Immature natural killer cell (primary cell): ENCODE data around the gene MRPS2. TPM values are rescaled to one million over a fixed set of nuclear protein-coding genes. Genes with fewer than 3 reads are reported as not detected.

Experiments
- DNase-seq, 3 donors: peaks; one replicate each; pipeline ENCODE4 v3.0.0; 2022; ENCODE audit warnings: mixed read lengths in 1 of 3
- H3K27ac Mint-ChIP-seq, 6 donors: one replicate each; pipeline ENCODE4 v1.8.0; 2020; ENCODE audit warnings: mixed read lengths in 6 of 6, mild to moderate bottlenecking in 5 of 6, inconsistent platforms in 4 of 6, moderate library complexity in 3 of 6
- H3K27me3 Mint-ChIP-seq, 3 donors: one replicate each; pipeline ENCODE4 v1.8.0; 2020 to 2021; ENCODE audit warnings: low read depth in 3 of 3, mild to moderate bottlenecking in 3 of 3, mixed read lengths in 3 of 3, moderate library complexity in 3 of 3, inconsistent platforms in 1 of 3
- H3K36me3 Mint-ChIP-seq, 3 donors: one replicate each; pipeline ENCODE4 v1.8.0; 2020; ENCODE audit warnings: mixed read lengths in 3 of 3, inconsistent platforms in 2 of 3, mild to moderate bottlenecking in 2 of 3
- H3K4me1 Mint-ChIP-seq, 2 donors: one replicate each; pipeline ENCODE4 v1.8.0; 2020; ENCODE audit warnings: inconsistent platforms in 2 of 2, mild to moderate bottlenecking in 2 of 2, mixed read lengths in 2 of 2, moderate library complexity in 1 of 2
- H3K4me3 Mint-ChIP-seq, 5 donors: one replicate each; pipeline ENCODE4 v1.8.0; 2020; ENCODE audit warnings: mild to moderate bottlenecking in 5 of 5, mixed read lengths in 5 of 5, inconsistent platforms in 3 of 5, moderate library complexity in 3 of 5
- H3K9me3 Mint-ChIP-seq, 6 donors: one replicate each; pipeline ENCODE4 v1.8.0; 2020; ENCODE audit warnings: mild to moderate bottlenecking in 6 of 6, mixed read lengths in 6 of 6, inconsistent platforms in 4 of 6, moderate library complexity in 3 of 6
- polyA plus RNA-seq, 3 donors: library from polyadenylated mRNA; unstranded; fragments of 300-500 nt; fragmentation: Illumina TruSeq; gene quantifications; one replicate each; pipeline ENCODE4 v1.2.3, GENCODE V29; 2021

Gene MRPS2
- polyA plus RNA-seq, 3 donors from 2014 or later, result 28.6 to 53.4 (median 32.9) TPM

- H3K27me3 Mint-ChIP-seq, result peaks cover 0 to 12% (median 2%) of the 10 kb centered on the region in 3 donors
- DNase-seq, result no peak
- H3K36me3 Mint-ChIP-seq, result no peaks in the 10 kb centered on the region
- no peak overlapping the region for H3K27ac Mint-ChIP-seq
- H3K9me3 Mint-ChIP-seq, result no peaks in the 10 kb centered on the region
- peaks cover 0 to 6% of the 10 kb centered on the region in 2 donors for H3K4me1 Mint-ChIP-seq
- H3K4me3 Mint-ChIP-seq, result no peak overlapping the region
Observed at GRCh38 chr9:135486267-135487065, 14.0 kb upstream of the MRPS2 start.

- H3K4me1 Mint-ChIP-seq, result no peaks in the 10 kb centered on the region
- H3K27ac Mint-ChIP-seq, result no peak overlapping the region
- no peaks in the 10 kb centered on the region for H3K9me3 Mint-ChIP-seq
- DNase-seq, result no peak
- no peak overlapping the region for H3K4me3 Mint-ChIP-seq
- no peaks in the 10 kb centered on the region for H3K36me3 Mint-ChIP-seq
- H3K27me3 Mint-ChIP-seq, result peaks cover 0 to 6% (median 2%) of the 10 kb centered on the region in 3 donors
Observed at GRCh38 chr9:135487281-135488012, 13.0 kb upstream of the MRPS2 start.

- no peak for DNase-seq
- H3K9me3 Mint-ChIP-seq, result no peaks in the 10 kb centered on the region
- H3K27ac Mint-ChIP-seq, result no peak overlapping the region
- no peaks in the 10 kb centered on the region for H3K36me3 Mint-ChIP-seq
- H3K4me3 Mint-ChIP-seq, result no peak overlapping the region
- no peaks in the 10 kb centered on the region for H3K4me1 Mint-ChIP-seq
- H3K27me3 Mint-ChIP-seq, result peaks cover 0 to 2% (median 2%) of the 10 kb centered on the region in 3 donors
Observed at GRCh38 chr9:135488013-135488330, 12.5 kb upstream of the MRPS2 start.

GRCh38 chr9:135488527-135488926, 12.0 kb upstream of the MRPS2 start:
- H3K36me3 Mint-ChIP-seq, result no peaks in the 10 kb centered on the region
- peaks cover 0 to 2% (median 2%) of the 10 kb centered on the region in 3 donors for H3K27me3 Mint-ChIP-seq
- H3K4me3 Mint-ChIP-seq, result no peak overlapping the region
- H3K27ac Mint-ChIP-seq, result no peak overlapping the region
- DNase-seq, result no peak
- H3K9me3 Mint-ChIP-seq, result no peaks in the 10 kb centered on the region
- H3K4me1 Mint-ChIP-seq, result no peaks in the 10 kb centered on the region

- Mint-ChIP-seq H3K27ac (no peak overlapping the region), H3K4me1 (no peaks in the 10 kb centered on the region), H3K36me3 (no peaks in the 10 kb centered on the region), H3K4me3 (no peak overlapping the region), H3K9me3 (no peaks in the 10 kb centered on the region), H3K27me3 (peaks cover 0 to 2% (median 2%) of the 10 kb centered on the region in 3 donors)
- DNase-seq, result no peak
Observed at GRCh38 chr9:135489188-135489906, 11.1 kb upstream of the MRPS2 start.

- H3K36me3 Mint-ChIP-seq, result no peaks in the 10 kb centered on the region
- no peaks in the 10 kb centered on the region for H3K9me3 Mint-ChIP-seq
- H3K27me3 Mint-ChIP-seq, result peaks cover 0 to 3% (median 1%) of the 10 kb centered on the region in 3 donors
- DNase-seq, result no peak
- H3K27ac Mint-ChIP-seq, result no peak overlapping the region
- H3K4me3 Mint-ChIP-seq, result no peak overlapping the region
- H3K4me1 Mint-ChIP-seq, result no peaks in the 10 kb centered on the region
Observed at GRCh38 chr9:135490166-135490870, 10.2 kb upstream of the MRPS2 start.

GRCh38 chr9:135490980-135491464, 9.5 kb upstream of the MRPS2 start:
- peaks cover 0 to 3% (median 0%) of the 10 kb centered on the region in 3 donors for H3K27me3 Mint-ChIP-seq
- no peaks in the 10 kb centered on the region for H3K4me1 Mint-ChIP-seq
- H3K36me3 Mint-ChIP-seq, result no peaks in the 10 kb centered on the region
- H3K27ac Mint-ChIP-seq, result no peak overlapping the region
- no peak overlapping the region for H3K4me3 Mint-ChIP-seq
- no peaks in the 10 kb centered on the region for H3K9me3 Mint-ChIP-seq
- DNase-seq, result no peak

GRCh38 chr9:135491764-135492163, 8.7 kb upstream of the MRPS2 start:
- H3K27me3 Mint-ChIP-seq, result peaks cover 0 to 3% (median 0%) of the 10 kb centered on the region in 3 donors
- H3K9me3 Mint-ChIP-seq, result no peaks in the 10 kb centered on the region
- H3K4me3 Mint-ChIP-seq, result no peak overlapping the region

GRCh38 chr9:135492886-135493669, 7.4 kb upstream of the MRPS2 start:
- no peaks in the 10 kb centered on the region for H3K9me3 Mint-ChIP-seq
- no peak overlapping the region for H3K27ac Mint-ChIP-seq
- H3K36me3 Mint-ChIP-seq, result no peaks in the 10 kb centered on the region

More at GRCh38 chr9:135491764-135492163, 8.7 kb upstream of the MRPS2 start:
- Mint-ChIP-seq H3K36me3 (no peaks in the 10 kb centered on the region), H3K27ac (no peak overlapping the region), H3K4me1 (no peaks in the 10 kb centered on the region)
- DNase-seq, result no peak

GRCh38 chr9:135494791-135495559, 5.5 kb upstream of the MRPS2 start:
- Mint-ChIP-seq H3K36me3 (no peaks in the 10 kb centered on the region), H3K27ac (no peak overlapping the region), H3K4me3 (no peak overlapping the region), H3K27me3 (peaks cover 0 to 5% (median 4%) of the 10 kb centered on the region in 3 donors), H3K9me3 (no peaks in the 10 kb centered on the region), H3K4me1 (peaks cover 5 to 7% of the 10 kb centered on the region in 2 donors)
- DNase-seq, result no peak

More at GRCh38 chr9:135492886-135493669, 7.4 kb upstream of the MRPS2 start:
- Mint-ChIP-seq H3K4me1 (no peaks in the 10 kb centered on the region), H3K27me3 (peaks cover 0 to 3% (median 0%) of the 10 kb centered on the region in 3 donors), H3K4me3 (no peak overlapping the region)
- DNase-seq, result no peak

GRCh38 chr9:135498381-135499126, 1.9 kb upstream of the MRPS2 start:
- no peak for DNase-seq
- Mint-ChIP-seq H3K27me3 (peaks cover 0 to 5% (median 4%) of the 10 kb centered on the region in 3 donors), H3K27ac (no peak overlapping the region), H3K4me3 (peak overlapping the region; percentile 78 to 86 (median 81)), H3K9me3 (no peaks in the 10 kb centered on the region), H3K36me3 (peaks cover 0 to 4% (median 0%) of the 10 kb centered on the region in 3 donors), H3K4me1 (peaks cover 20 to 21% of the 10 kb centered on the region in 2 donors)
